Suprapubic skin (tissue), 4 donors: ENCODE measurements around the gene DROSHA. TPM values are rescaled to one million over a fixed set of nuclear protein-coding genes. Genes with fewer than 3 reads are reported as not detected.
"Not testable (repeated sequence)": the region's sequence is repeated elsewhere in the genome, so short reads cannot be mapped to it uniquely, and the experiment has no call there.

Experiments used
- DNase-seq, 2 donors: peaks; one replicate each; pipeline ENCODE4 v3.0.0-alpha.2; 2019; ENCODE audit warnings: low spot score in 2 of 2
- H3K27ac ChIP-seq: fragments of 200-600 bp; sonication (generic); one replicate; pipeline ENCODE4 v1.5.1; 2019
- H3K27me3 ChIP-seq: fragments of 200-600 bp; sonication (generic); one replicate; pipeline ENCODE4 v1.5.1; 2019
- H3K36me3 ChIP-seq: fragments of 200-600 bp; sonication (generic); one replicate; pipeline ENCODE4 v1.5.1; 2019
- H3K4me1 ChIP-seq: fragments of 200-600 bp; sonication (generic); one replicate; pipeline ENCODE4 v1.5.1; 2019
- H3K4me3 ChIP-seq: fragments of 200-600 bp; sonication (generic); one replicate; pipeline ENCODE4 v1.5.1; 2019; ENCODE audit warnings: mild to moderate bottlenecking
- H3K9me3 ChIP-seq: fragments of 200-600 bp; sonication (generic); one replicate; pipeline ENCODE4 v1.5.1; 2019
- EP300 ChIP-seq: sonication (generic); formaldehyde crosslinking; IDR thresholded peaks from one replicate; pipeline ENCODE4 v1.6.1; 2017; ENCODE audit warnings: antibody characterized with exemption
- POLR2A ChIP-seq, 2 donors: fragments of 450-650 bp; IDR thresholded peaks; one replicate each; pipeline ENCODE4 v1.6.1; 2017; ENCODE audit warnings: antibody characterized with exemption in 2 of 2, mild to moderate bottlenecking in 2 of 2, moderate library complexity in 2 of 2
- POLR2AphosphoS5 ChIP-seq, 3 donors: sonication (generic); formaldehyde crosslinking; IDR thresholded peaks; one replicate each; pipeline ENCODE4 v1.6.1; 2017; ENCODE audit warnings: antibody characterized with exemption in 3 of 3
- WGBS: methylation state at CpG from one replicate; pipeline ENCODE4 v1.1.5; 2018; 5-methylcytosine and 5-hydroxymethylcytosine counted together
- total RNA-seq, 4 donors: library from RNA; depleted of rRNA; stranded (reverse); fragments of >200 nt; gene quantifications; one replicate each; pipeline ENCODE4 v1.1.0, GENCODE V29; 2016
- TF ChIP-seq, protein P1 (sequence below), 2 donors: fragments of 200-600 bp in 1 of 2; fragments of 450-650 bp in 1 of 2; sonication (generic) in 1 of 2; IDR thresholded peaks; one replicate each; pipeline ENCODE4 v1.5.1; 2016 to 2019; ENCODE audit warnings: antibody characterized with exemption in 2 of 2, mild to moderate bottlenecking in 1 of 2, moderate library complexity in 1 of 2

DROSHA gene
- total RNA-seq, 4 donors from 2014 or later, result 25.5 to 69.7 (median 34.6) TPM

DNA sequence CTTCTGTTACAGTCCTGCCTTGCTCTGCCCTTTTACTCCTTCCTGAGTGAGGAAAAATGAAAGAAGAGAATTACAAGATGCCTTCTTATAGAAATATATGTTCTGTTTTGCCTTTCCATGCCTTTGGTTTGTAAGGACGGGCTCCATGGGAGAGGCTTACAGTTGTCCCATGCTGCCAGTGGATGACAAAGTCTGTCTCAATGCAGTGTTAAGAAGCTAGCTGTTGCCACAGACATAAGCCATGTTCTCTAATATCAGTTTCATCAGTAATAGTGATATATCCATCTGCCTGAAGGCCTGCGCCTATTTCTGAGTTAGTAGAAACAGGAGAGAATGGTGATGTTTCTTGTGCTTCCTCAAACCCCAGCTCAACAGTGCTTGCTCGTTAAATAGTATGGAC is 28.0 kb upstream of the DROSHA start:
- Histone ChIP-seq H3K27ac (no peak overlapping the region), H3K27me3 (no peaks in the 10 kb centered on the region), H3K4me3 (no peak overlapping the region), H3K4me1 (no peaks in the 10 kb centered on the region), H3K9me3 (no peaks in the 10 kb centered on the region), H3K36me3 (peaks cover 13% of the 10 kb centered on the region)
- no peak for DNase-seq
- TF ChIP-seq POLR2A (IDR thresholded peaks at IDR 0.05) (no peak), POLR2AphosphoS5 (IDR thresholded peaks at IDR 0.05) (no peak), EP300 (no peak)
- TF ChIP-seq, protein P1, sequence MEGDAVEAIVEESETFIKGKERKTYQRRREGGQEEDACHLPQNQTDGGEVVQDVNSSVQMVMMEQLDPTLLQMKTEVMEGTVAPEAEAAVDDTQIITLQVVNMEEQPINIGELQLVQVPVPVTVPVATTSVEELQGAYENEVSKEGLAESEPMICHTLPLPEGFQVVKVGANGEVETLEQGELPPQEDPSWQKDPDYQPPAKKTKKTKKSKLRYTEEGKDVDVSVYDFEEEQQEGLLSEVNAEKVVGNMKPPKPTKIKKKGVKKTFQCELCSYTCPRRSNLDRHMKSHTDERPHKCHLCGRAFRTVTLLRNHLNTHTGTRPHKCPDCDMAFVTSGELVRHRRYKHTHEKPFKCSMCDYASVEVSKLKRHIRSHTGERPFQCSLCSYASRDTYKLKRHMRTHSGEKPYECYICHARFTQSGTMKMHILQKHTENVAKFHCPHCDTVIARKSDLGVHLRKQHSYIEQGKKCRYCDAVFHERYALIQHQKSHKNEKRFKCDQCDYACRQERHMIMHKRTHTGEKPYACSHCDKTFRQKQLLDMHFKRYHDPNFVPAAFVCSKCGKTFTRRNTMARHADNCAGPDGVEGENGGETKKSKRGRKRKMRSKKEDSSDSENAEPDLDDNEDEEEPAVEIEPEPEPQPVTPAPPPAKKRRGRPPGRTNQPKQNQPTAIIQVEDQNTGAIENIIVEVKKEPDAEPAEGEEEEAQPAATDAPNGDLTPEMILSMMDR (IDR thresholded peaks at IDR 0.05), result no peak
- 97% methylated on average over 3 of the region's 3 CpGs for WGBS

DNA sequence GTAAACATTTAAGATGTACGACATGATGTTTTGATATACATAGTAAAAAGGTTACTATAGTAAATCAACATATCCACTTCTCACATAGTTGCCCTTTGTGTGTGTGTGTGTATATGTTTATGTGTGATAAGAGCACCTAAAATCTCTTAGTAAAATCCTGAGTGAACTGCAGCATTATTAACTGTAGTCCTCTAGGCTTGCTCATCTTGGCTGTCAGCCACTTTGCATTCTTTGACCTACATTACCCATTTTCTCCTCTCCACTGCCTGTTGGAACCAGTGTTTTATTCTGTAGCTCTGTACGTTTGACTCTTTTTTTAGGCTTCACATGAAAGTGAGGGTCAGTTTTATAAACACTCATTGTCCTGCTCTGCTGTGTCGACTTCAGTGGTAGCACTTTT is 24.6 kb upstream of the DROSHA start:
- WGBS, result 91% methylated on average over 3 of the region's 3 CpGs
- no peak for DNase-seq
- no peaks in the 10 kb centered on the region for H3K27me3 ChIP-seq
- H3K9me3 ChIP-seq, result no peaks in the 10 kb centered on the region
- no peaks in the 10 kb centered on the region for H3K4me1 ChIP-seq
- peaks cover 45% of the 10 kb centered on the region for H3K36me3 ChIP-seq
- TF ChIP-seq EP300, result no peak
- TF ChIP-seq POLR2AphosphoS5 (IDR thresholded peaks at IDR 0.05), result no peak
- TF ChIP-seq, protein P1 (IDR thresholded peaks at IDR 0.05), result no peak
- TF ChIP-seq POLR2A (IDR thresholded peaks at IDR 0.05), result no peak
- H3K4me3 ChIP-seq, result no peak overlapping the region
- no peak overlapping the region for H3K27ac ChIP-seq

GRCh38 chr5:31554552-31554951 is 22.7 kb upstream of the DROSHA start:
- DNase-seq, result no peak
- WGBS, result 98% methylated on average over 1 of the region's 1 CpG
- no peaks in the 10 kb centered on the region for H3K4me1 ChIP-seq
- H3K27ac ChIP-seq, result no peak overlapping the region
- H3K36me3 ChIP-seq, result peaks cover 55% of the 10 kb centered on the region
- H3K27me3 ChIP-seq, result no peaks in the 10 kb centered on the region
- no peak overlapping the region for H3K4me3 ChIP-seq
- no peaks in the 10 kb centered on the region for H3K9me3 ChIP-seq
- TF ChIP-seq, protein P1 (IDR thresholded peaks at IDR 0.05), result no peak
- TF ChIP-seq POLR2A (IDR thresholded peaks at IDR 0.05) (no peak), POLR2AphosphoS5 (IDR thresholded peaks at IDR 0.05) (no peak), EP300 (no peak)

DNA sequence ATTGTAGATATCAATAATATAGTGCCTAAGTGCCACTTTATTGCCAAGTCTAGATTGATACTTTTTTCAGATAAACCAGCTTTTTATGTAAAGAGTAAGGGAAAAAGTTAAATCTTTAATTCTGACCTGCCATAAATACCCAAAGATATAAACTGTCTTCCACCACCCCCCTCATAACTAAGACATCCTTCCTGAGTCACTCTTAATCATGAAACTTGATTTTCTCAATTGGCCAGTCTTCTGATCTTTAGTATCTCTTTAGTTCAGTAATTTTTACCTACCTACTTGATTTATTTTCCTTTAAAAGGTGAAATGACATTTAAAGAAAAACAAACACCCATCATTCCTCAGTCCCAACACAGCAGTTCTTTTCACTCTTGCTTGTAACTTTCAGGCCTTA is 22.0 kb upstream of the DROSHA start:
- peaks cover 61% of the 10 kb centered on the region for H3K36me3 ChIP-seq
- no peaks in the 10 kb centered on the region for H3K4me1 ChIP-seq
- no peaks in the 10 kb centered on the region for H3K9me3 ChIP-seq
- H3K27ac ChIP-seq, result no peak overlapping the region
- no peaks in the 10 kb centered on the region for H3K27me3 ChIP-seq
- H3K4me3 ChIP-seq, result no peak overlapping the region
- TF ChIP-seq, protein P1 (IDR thresholded peaks at IDR 0.05), result no peak
- TF ChIP-seq POLR2A (IDR thresholded peaks at IDR 0.05), result no peak
- no peak for TF ChIP-seq EP300
- no peak for TF ChIP-seq POLR2AphosphoS5 (IDR thresholded peaks at IDR 0.05)
- no peak for DNase-seq

DNA sequence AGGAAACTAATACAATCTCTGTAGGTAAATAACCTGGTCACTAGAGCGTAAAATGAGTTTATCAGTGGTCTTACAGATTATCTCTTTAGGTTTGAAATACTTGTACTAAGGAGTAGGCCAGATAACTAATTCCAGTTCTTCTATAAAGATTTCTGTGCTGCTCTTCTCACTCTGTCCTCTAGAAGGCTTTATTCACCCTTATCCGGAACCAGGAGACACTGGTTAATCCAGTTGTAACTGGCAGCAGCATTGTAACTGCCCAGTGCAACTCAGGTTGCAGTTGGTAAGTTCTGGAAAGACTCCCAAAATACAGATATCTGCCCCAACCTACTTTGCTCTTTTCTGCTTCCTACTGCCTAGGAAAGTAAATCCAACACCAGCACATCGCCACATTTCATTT is 20.0 kb upstream of the DROSHA start:
- Histone ChIP-seq H3K36me3 (peaks cover 80% of the 10 kb centered on the region), H3K27ac (no peak overlapping the region), H3K4me3 (no peak overlapping the region), H3K9me3 (no peaks in the 10 kb centered on the region), H3K27me3 (no peaks in the 10 kb centered on the region), H3K4me1 (no peaks in the 10 kb centered on the region)
- no peak for DNase-seq
- TF ChIP-seq POLR2AphosphoS5 (IDR thresholded peaks at IDR 0.05), result no peak
- TF ChIP-seq EP300, result no peak
- no peak for TF ChIP-seq POLR2A (IDR thresholded peaks at IDR 0.05)
- TF ChIP-seq, protein P1 (IDR thresholded peaks at IDR 0.05), result no peak
- WGBS, result 85% methylated on average over 3 of the region's 3 CpGs

DNA sequence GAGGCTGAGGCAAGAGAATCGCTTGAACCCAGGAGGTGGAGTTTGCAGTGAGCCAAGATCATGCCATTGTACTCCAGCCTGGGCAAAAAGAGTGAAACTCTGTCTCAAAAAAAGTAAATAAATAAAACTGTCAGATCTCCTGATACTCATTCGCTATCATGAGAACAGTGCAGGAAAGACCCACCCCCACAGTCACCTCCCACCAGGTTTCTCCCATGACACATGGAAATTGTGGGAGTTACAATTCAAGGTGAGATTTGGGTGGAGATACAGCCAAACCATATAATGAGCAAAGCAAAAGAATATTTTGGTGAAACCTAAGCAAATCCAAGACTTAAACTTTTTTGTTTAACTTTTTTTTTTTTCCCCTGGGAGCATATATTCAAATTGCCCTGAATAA is 17.2 kb upstream of the DROSHA start:
- not testable (repeated sequence) for H3K27ac ChIP-seq, H3K27me3 ChIP-seq, H3K9me3 ChIP-seq, H3K4me1 ChIP-seq, H3K4me3 ChIP-seq, DNase-seq
- 98% methylated on average over 2 of the region's 2 CpGs for WGBS
- peaks cover 84% of the 10 kb centered on the region for H3K36me3 ChIP-seq
